Breast epithelium (tissue), 4 donors: ENCODE results near the gene SLC32A1. TPM values are rescaled to one million over a fixed set of nuclear protein-coding genes. Genes with fewer than 3 reads are reported as not detected.

Experiments
- DNase-seq, 2 donors: peaks; one replicate each; pipeline ENCODE4 v3.0.0-alpha.2; 2019; ENCODE audit warnings: low spot score in 2 of 2
- H3K27ac ChIP-seq, 2 donors: fragments of 200-600 bp; sonication (generic) in 1 of 2; one replicate each; pipeline ENCODE4 v1.5.1; 2016 to 2019; ENCODE audit warnings: mild to moderate bottlenecking in 1 of 2
- H3K27me3 ChIP-seq, 2 donors: fragments of 200-600 bp; sonication (generic) in 1 of 2; one replicate each; pipeline versions ENCODE4 v1.5.1 to v1.6.0; 2017 to 2019; ENCODE audit warnings: control low read depth in 1 of 2, mild to moderate bottlenecking in 1 of 2
- H3K36me3 ChIP-seq: fragments of 200-600 bp; one replicate; pipeline ENCODE4 v1.5.1; 2019
- H3K4me1 ChIP-seq, 2 donors: fragments of 200-600 bp; sonication (generic); one replicate each; pipeline ENCODE4 v1.5.1; 2016 to 2019; ENCODE audit warnings: control low read depth in 1 of 2
- H3K4me3 ChIP-seq, 3 donors: fragments of 200-600 bp; sonication (generic); 1 replicate in 2 of 3; 2 replicates in 1 of 3; pipeline ENCODE4 v1.5.1; 2016 to 2019; ENCODE audit warnings: mild to moderate bottlenecking in 3 of 3, moderate library complexity in 2 of 3
- H3K9me3 ChIP-seq, 2 donors: fragments of 200-600 bp; sonication (generic) in 1 of 2; one replicate each; pipeline ENCODE4 v1.5.1; 2016 to 2019; ENCODE audit warnings: control low read depth in 1 of 2
- CTCF ChIP-seq, 3 donors: fragments of 450-650 bp; IDR thresholded peaks; one replicate each; pipeline ENCODE4 v1.5.1; 2016 to 2017; ENCODE audit warnings: antibody characterized with exemption in 3 of 3, mild to moderate bottlenecking in 3 of 3, moderate library complexity in 3 of 3
- POLR2A ChIP-seq: fragments of 450-650 bp; IDR thresholded peaks from one replicate; pipeline ENCODE4 v1.6.1; 2016; ENCODE audit warnings: antibody characterized with exemption, mild to moderate bottlenecking, moderate library complexity
- POLR2AphosphoS5 ChIP-seq, 3 donors: sonication (generic); formaldehyde crosslinking; IDR thresholded peaks; one replicate each; pipeline ENCODE4 v1.6.1; 2017; ENCODE audit warnings: antibody characterized with exemption in 3 of 3
- intact Hi-C: fragments of 100-400 bp; cut with DNase I; formaldehyde crosslinking; loops from one replicate; pipeline ENCODE4 v1.15.1; 2023; ENCODE audit warnings: low total_unique reads
- total RNA-seq, 3 donors: library from RNA; depleted of rRNA; stranded (reverse); fragments of >200 nt; gene quantifications; one replicate each; pipeline ENCODE4 v1.1.0, GENCODE V29; 2016

SLC32A1 gene
- not detected for total RNA-seq

- no peaks in the 10 kb centered on the region for H3K36me3 ChIP-seq
- no peak within 1 kb of the TSS for H3K27ac ChIP-seq
- H3K4me3 ChIP-seq, result peak within 1 kb of the TSS in 2 of 3 donors; percentile 5 to 43
- TF ChIP-seq CTCF (IDR thresholded peaks at IDR 0.05) (no peak), POLR2AphosphoS5 (IDR thresholded peaks at IDR 0.05) (no peak), POLR2A (no peak)
- H3K4me1 ChIP-seq, result no peaks in the 10 kb centered on the region
- peaks cover 11 to 99% of the 10 kb centered on the region in 2 donors for H3K27me3 ChIP-seq
- DNase-seq, result no peak
- H3K9me3 ChIP-seq, result no peaks in the 10 kb centered on the region
- intact Hi-C loops, result no loop called here
Measured at GRCh38 chr20:38723848-38724625, at the start of gene SLC32A1. TSS of gene SLC32A1 (plus strand) at chr20:38724486. CDS start at chr20:38724725, 239 bp downstream.

- Histone ChIP-seq H3K9me3 (no peaks in the 10 kb centered on the region), H3K27me3 (peaks cover 4 to 37% of the 10 kb centered on the region in 2 donors), H3K4me1 (no peaks in the 10 kb centered on the region), H3K4me3 (peak overlapping the region in 2 of 3 donors; percentile 46 to 70), H3K27ac (no peak overlapping the region), H3K36me3 (no peaks in the 10 kb centered on the region)
- intact Hi-C loops, result loop anchor here (1.0 kb wide), 1 partner anchor 15 kb away; no protein-coding TSS in a partner anchor
- TF ChIP-seq POLR2A, result no peak
- no peak for TF ChIP-seq POLR2AphosphoS5 (IDR thresholded peaks at IDR 0.05)
- no peak for TF ChIP-seq CTCF (IDR thresholded peaks at IDR 0.05)
- DNase-seq, result no peak
Measured at GRCh38 chr20:38674765-38675133, 49.5 kb upstream of the SLC32A1 start.

DNA sequence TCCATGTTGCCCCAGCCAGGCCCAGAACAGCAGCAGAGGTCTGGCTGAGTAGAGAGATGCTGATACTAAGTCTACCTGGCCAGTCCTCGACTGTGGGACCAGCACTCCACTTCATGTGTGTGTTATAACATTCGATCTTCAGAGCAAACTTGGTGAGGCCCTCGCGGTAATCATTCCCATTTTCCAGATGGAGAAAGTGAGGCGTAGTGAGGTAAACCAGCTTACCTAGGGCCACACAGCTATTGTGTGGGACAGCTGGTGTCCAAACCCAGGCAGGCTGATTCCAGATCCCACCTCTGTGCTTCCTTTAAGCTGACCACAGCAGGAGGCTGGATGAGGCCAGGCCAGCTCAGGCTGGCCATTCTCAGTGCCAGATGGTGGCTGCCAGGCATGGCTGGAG is 47.7 kb upstream of the SLC32A1 start:
- Histone ChIP-seq H3K4me1 (no peaks in the 10 kb centered on the region), H3K4me3 (no peak overlapping the region), H3K27ac (no peak overlapping the region), H3K36me3 (no peaks in the 10 kb centered on the region), H3K9me3 (no peaks in the 10 kb centered on the region), H3K27me3 (peaks cover 4 to 29% of the 10 kb centered on the region in 2 donors)
- intact Hi-C loops, result no loop called here
- no peak for DNase-seq
- TF ChIP-seq CTCF (IDR thresholded peaks at IDR 0.05) (no peak), POLR2AphosphoS5 (IDR thresholded peaks at IDR 0.05) (no peak), POLR2A (no peak)

GRCh38 chr20:38680500-38681306 is 43.6 kb upstream of the SLC32A1 start:
- no peaks in the 10 kb centered on the region for H3K36me3 ChIP-seq
- no peak overlapping the region for H3K4me3 ChIP-seq
- H3K9me3 ChIP-seq, result no peaks in the 10 kb centered on the region
- H3K4me1 ChIP-seq, result no peaks in the 10 kb centered on the region
- no peak for DNase-seq
- H3K27me3 ChIP-seq, result peaks cover 0 to 13% of the 10 kb centered on the region in 2 donors
- no peak overlapping the region for H3K27ac ChIP-seq
- intact Hi-C loops, result no loop called here
- TF ChIP-seq POLR2A, result no peak
- no peak for TF ChIP-seq CTCF (IDR thresholded peaks at IDR 0.05)
- no peak for TF ChIP-seq POLR2AphosphoS5 (IDR thresholded peaks at IDR 0.05)

DNA sequence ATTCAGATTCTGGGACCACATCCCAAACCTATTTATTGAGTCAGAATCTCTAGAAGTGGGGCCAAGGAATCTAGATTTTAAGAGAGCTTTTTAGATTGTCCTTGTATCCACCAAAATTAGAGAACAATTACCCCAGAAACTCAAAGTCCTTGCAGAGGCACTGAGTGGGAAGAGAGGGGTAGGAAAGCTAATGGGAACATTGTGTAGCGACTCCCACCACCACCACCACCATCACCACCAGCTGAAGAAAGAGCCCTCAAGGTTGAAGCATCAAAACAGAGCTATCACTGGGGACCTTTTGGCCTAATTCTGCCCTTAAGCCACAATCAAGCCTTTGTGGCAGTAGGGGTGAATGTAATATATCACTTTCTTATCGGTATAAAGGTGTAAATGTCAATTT is 39.0 kb upstream of the SLC32A1 start:
- Histone ChIP-seq H3K4me3 (no peak overlapping the region), H3K4me1 (no peaks in the 10 kb centered on the region), H3K9me3 (no peaks in the 10 kb centered on the region), H3K27me3 (peaks cover 0 to 35% of the 10 kb centered on the region in 2 donors), H3K27ac (no peak overlapping the region), H3K36me3 (no peaks in the 10 kb centered on the region)
- DNase-seq, result no peak
- TF ChIP-seq POLR2AphosphoS5 (IDR thresholded peaks at IDR 0.05) (no peak), POLR2A (no peak), CTCF (IDR thresholded peaks at IDR 0.05) (no peak)
- intact Hi-C loops, result no loop called here
